Activated T-cell treated with anti-CD3 and anti-CD28 coated beads, Interleukin-2, amount 50 U/mL, for 24 hours (primary cell): Measurements from ENCODE around the gene LRG1.

Experiments
- DNase-seq: peaks from one replicate; pipeline ENCODE4 v3.0.0-alpha.2; 2020
- H3K27ac Mint-ChIP-seq: 2 replicates; pipeline ENCODE4 v1.8.0; 2020; ENCODE audit warnings: mild to moderate bottlenecking, mixed read lengths
- H3K27me3 Mint-ChIP-seq: 2 replicates; pipeline ENCODE4 v1.8.0; 2020; ENCODE audit warnings: mixed read lengths
- H3K36me3 Mint-ChIP-seq: 2 replicates; pipeline ENCODE4 v1.8.0; 2020; ENCODE audit warnings: low read depth, mixed read lengths
- H3K4me1 Mint-ChIP-seq: 2 replicates; pipeline ENCODE4 v1.8.0; 2020; ENCODE audit warnings: low read depth, mixed read lengths
- H3K4me3 Mint-ChIP-seq: 2 replicates; pipeline ENCODE4 v1.8.0; 2020; ENCODE audit warnings: mild to moderate bottlenecking, moderate library complexity, mixed read lengths
- H3K9me3 Mint-ChIP-seq: 2 replicates; pipeline ENCODE4 v1.8.0; 2020; ENCODE audit warnings: mixed read lengths

LRG1 gene

GRCh38 chr19:4504891-4505569 is 34.8 kb downstream of the LRG1 start:
- H3K27me3 Mint-ChIP-seq: no peaks in the 10 kb centered on the region
- H3K9me3 Mint-ChIP-seq: no peaks in the 10 kb centered on the region
- peaks cover 8% of the 10 kb centered on the region for H3K4me1 Mint-ChIP-seq
- DNase-seq: no peak
- no peak overlapping the region for H3K4me3 Mint-ChIP-seq
- peaks cover 31% of the 10 kb centered on the region for H3K36me3 Mint-ChIP-seq
- H3K27ac Mint-ChIP-seq: no peak overlapping the region

GRCh38 chr19:4504297-4504701 is 35.5 kb downstream of the LRG1 start:
- peaks cover 38% of the 10 kb centered on the region for H3K36me3 Mint-ChIP-seq
- peaks cover 8% of the 10 kb centered on the region for H3K4me1 Mint-ChIP-seq
- H3K9me3 Mint-ChIP-seq: no peaks in the 10 kb centered on the region
- no peaks in the 10 kb centered on the region for H3K27me3 Mint-ChIP-seq
- DNase-seq: no peak
- no peak overlapping the region for H3K4me3 Mint-ChIP-seq
- no peak overlapping the region for H3K27ac Mint-ChIP-seq

GRCh38 chr19:4503825-4504170 is 36.0 kb downstream of the LRG1 start:
- H3K4me1 Mint-ChIP-seq: peaks cover 8% of the 10 kb centered on the region

GRCh38 chr19:4503132-4503824 is 36.6 kb downstream of the LRG1 start:
- DNase-seq: no peak
- H3K4me3 Mint-ChIP-seq: no peak overlapping the region
- no peak overlapping the region for H3K27ac Mint-ChIP-seq
- H3K36me3 Mint-ChIP-seq: peaks cover 47% of the 10 kb centered on the region
- peaks cover 8% of the 10 kb centered on the region for H3K4me1 Mint-ChIP-seq
- no peaks in the 10 kb centered on the region for H3K9me3 Mint-ChIP-seq
- no peaks in the 10 kb centered on the region for H3K27me3 Mint-ChIP-seq

More at GRCh38 chr19:4503825-4504170, 36.0 kb downstream of the LRG1 start:
- Mint-ChIP-seq H3K9me3 (no peaks in the 10 kb centered on the region), H3K27ac (no peak overlapping the region), H3K4me3 (no peak overlapping the region), H3K27me3 (no peaks in the 10 kb centered on the region), H3K36me3 (peaks cover 42% of the 10 kb centered on the region)
- DNase-seq: no peak

- no peak overlapping the region for H3K4me3 Mint-ChIP-seq
- peaks cover 54% of the 10 kb centered on the region for H3K36me3 Mint-ChIP-seq
- no peak overlapping the region for H3K27ac Mint-ChIP-seq
- DNase-seq: no peak
- H3K27me3 Mint-ChIP-seq: no peaks in the 10 kb centered on the region
- peaks cover 8% of the 10 kb centered on the region for H3K4me1 Mint-ChIP-seq
- H3K9me3 Mint-ChIP-seq: no peaks in the 10 kb centered on the region
Observed at GRCh38 chr19:4502282-4503131, 37.3 kb downstream of the LRG1 start.

GRCh38 chr19:4501691-4502090 is 38.1 kb downstream of the LRG1 start:
- Mint-ChIP-seq H3K27me3 (no peaks in the 10 kb centered on the region), H3K27ac (no peak overlapping the region), H3K4me1 (peaks cover 6% of the 10 kb centered on the region), H3K36me3 (peaks cover 57% of the 10 kb centered on the region), H3K4me3 (no peak overlapping the region), H3K9me3 (no peaks in the 10 kb centered on the region)
- no peak for DNase-seq

- H3K4me3 Mint-ChIP-seq: no peak overlapping the region
- peaks cover 57% of the 10 kb centered on the region for H3K36me3 Mint-ChIP-seq
- H3K4me1 Mint-ChIP-seq: no peaks in the 10 kb centered on the region
- H3K27me3 Mint-ChIP-seq: no peaks in the 10 kb centered on the region
- H3K9me3 Mint-ChIP-seq: no peaks in the 10 kb centered on the region
- H3K27ac Mint-ChIP-seq: no peak overlapping the region
- no peak for DNase-seq
Observed at GRCh38 chr19:4500841-4501591, 38.8 kb downstream of the LRG1 start.

GRCh38 chr19:4499855-4500254 is 40.0 kb downstream of the LRG1 start:
- Mint-ChIP-seq H3K9me3 (no peaks in the 10 kb centered on the region), H3K4me1 (no peaks in the 10 kb centered on the region), H3K27ac (no peak overlapping the region), H3K27me3 (no peaks in the 10 kb centered on the region), H3K36me3 (peaks cover 57% of the 10 kb centered on the region), H3K4me3 (no peak overlapping the region)
- no peak for DNase-seq

- H3K4me3 Mint-ChIP-seq: no peak overlapping the region
- peaks cover 61% of the 10 kb centered on the region for H3K36me3 Mint-ChIP-seq
- DNase-seq: no peak
- no peaks in the 10 kb centered on the region for H3K27me3 Mint-ChIP-seq
- H3K9me3 Mint-ChIP-seq: no peaks in the 10 kb centered on the region
- no peak overlapping the region for H3K27ac Mint-ChIP-seq
- no peaks in the 10 kb centered on the region for H3K4me1 Mint-ChIP-seq
Observed at GRCh38 chr19:4499318-4499717, 40.5 kb downstream of the LRG1 start.

GRCh38 chr19:4498694-4499093 is 41.1 kb downstream of the LRG1 start:
- H3K27me3 Mint-ChIP-seq: no peaks in the 10 kb centered on the region
- H3K9me3 Mint-ChIP-seq: no peaks in the 10 kb centered on the region
- no peak for DNase-seq
- H3K4me1 Mint-ChIP-seq: no peaks in the 10 kb centered on the region
- no peak overlapping the region for H3K4me3 Mint-ChIP-seq
- H3K36me3 Mint-ChIP-seq: peaks cover 61% of the 10 kb centered on the region
- no peak overlapping the region for H3K27ac Mint-ChIP-seq

GRCh38 chr19:4497770-4498389 is 42.0 kb downstream of the LRG1 start:
- Mint-ChIP-seq H3K27ac (no peak overlapping the region), H3K36me3 (peaks cover 61% of the 10 kb centered on the region)
- DNase-seq: no peak

GRCh38 chr19:4496304-4496703 is 43.5 kb downstream of the LRG1 start:
- DNase-seq: no peak
- Mint-ChIP-seq H3K27me3 (no peaks in the 10 kb centered on the region), H3K27ac (no peak overlapping the region), H3K4me3 (no peak overlapping the region), H3K4me1 (no peaks in the 10 kb centered on the region), H3K36me3 (peaks cover 53% of the 10 kb centered on the region), H3K9me3 (no peaks in the 10 kb centered on the region)

More at GRCh38 chr19:4497770-4498389, 42.0 kb downstream of the LRG1 start:
- H3K4me1 Mint-ChIP-seq: no peaks in the 10 kb centered on the region
- no peaks in the 10 kb centered on the region for H3K9me3 Mint-ChIP-seq
- H3K27me3 Mint-ChIP-seq: no peaks in the 10 kb centered on the region
- no peak overlapping the region for H3K4me3 Mint-ChIP-seq

GRCh38 chr19:4495471-4495870 is 44.4 kb downstream of the LRG1 start:
- Mint-ChIP-seq H3K4me3 (no peak overlapping the region), H3K9me3 (no peaks in the 10 kb centered on the region), H3K36me3 (peaks cover 52% of the 10 kb centered on the region), H3K27me3 (no peaks in the 10 kb centered on the region), H3K27ac (no peak overlapping the region), H3K4me1 (no peaks in the 10 kb centered on the region)
- DNase-seq: no peak

- no peaks in the 10 kb centered on the region for H3K9me3 Mint-ChIP-seq
- peaks cover 53% of the 10 kb centered on the region for H3K36me3 Mint-ChIP-seq
- H3K4me3 Mint-ChIP-seq: no peak overlapping the region
- H3K4me1 Mint-ChIP-seq: no peaks in the 10 kb centered on the region
- no peak overlapping the region for H3K27ac Mint-ChIP-seq
- no peaks in the 10 kb centered on the region for H3K27me3 Mint-ChIP-seq
- DNase-seq: no peak
Observed at GRCh38 chr19:4494691-4495064, 45.2 kb downstream of the LRG1 start.
